IgD-negative memory B cell (primary cell): Measurements from ENCODE around the gene TNK1. TPM values are rescaled to one million over a fixed set of nuclear protein-coding genes. Genes with fewer than 3 reads are reported as not detected.
A peak's percentile ranks its signal among the peaks of the same experiment; 100 is the strongest.
"Not testable (repeated sequence)": the region's sequence is repeated elsewhere in the genome, so short reads cannot be mapped to it uniquely, and the experiment has no call there.

ENCODE experiments used
- H3K27ac Mint-ChIP-seq, 3 donors: one replicate each; pipeline ENCODE4 v1.8.0; 2020 to 2022; ENCODE audit warnings: mild to moderate bottlenecking in 3 of 3, mixed read lengths in 3 of 3, moderate library complexity in 1 of 3
- H3K27me3 Mint-ChIP-seq: one replicate; pipeline ENCODE4 v1.8.0; 2021; ENCODE audit warnings: mixed read lengths
- H3K36me3 Mint-ChIP-seq: one replicate; pipeline ENCODE4 v1.8.0; 2020; ENCODE audit warnings: mild to moderate bottlenecking, mixed read lengths
- H3K4me1 Mint-ChIP-seq, 3 donors: one replicate each; pipeline ENCODE4 v1.8.0; 2020 to 2022; ENCODE audit warnings: mixed read lengths in 3 of 3, mild to moderate bottlenecking in 1 of 3
- H3K4me3 Mint-ChIP-seq, 4 donors: one replicate each; pipeline ENCODE4 v1.8.0; 2020 to 2022; ENCODE audit warnings: mild to moderate bottlenecking in 4 of 4, mixed read lengths in 4 of 4, moderate library complexity in 3 of 4
- H3K9me3 Mint-ChIP-seq, 3 donors: one replicate each; pipeline ENCODE4 v1.8.0; 2020 to 2021; ENCODE audit warnings: mixed read lengths in 3 of 3, mild to moderate bottlenecking in 1 of 3
- polyA plus RNA-seq: library from polyadenylated mRNA; unstranded; fragments of 300-500 nt; fragmentation: Illumina TruSeq; gene quantifications from one replicate; pipeline ENCODE4 v1.2.3, GENCODE V29; 2021

TNK1 gene
- polyA plus RNA-seq, 1 donor from 2014 or later: 4.4 TPM

DNA sequence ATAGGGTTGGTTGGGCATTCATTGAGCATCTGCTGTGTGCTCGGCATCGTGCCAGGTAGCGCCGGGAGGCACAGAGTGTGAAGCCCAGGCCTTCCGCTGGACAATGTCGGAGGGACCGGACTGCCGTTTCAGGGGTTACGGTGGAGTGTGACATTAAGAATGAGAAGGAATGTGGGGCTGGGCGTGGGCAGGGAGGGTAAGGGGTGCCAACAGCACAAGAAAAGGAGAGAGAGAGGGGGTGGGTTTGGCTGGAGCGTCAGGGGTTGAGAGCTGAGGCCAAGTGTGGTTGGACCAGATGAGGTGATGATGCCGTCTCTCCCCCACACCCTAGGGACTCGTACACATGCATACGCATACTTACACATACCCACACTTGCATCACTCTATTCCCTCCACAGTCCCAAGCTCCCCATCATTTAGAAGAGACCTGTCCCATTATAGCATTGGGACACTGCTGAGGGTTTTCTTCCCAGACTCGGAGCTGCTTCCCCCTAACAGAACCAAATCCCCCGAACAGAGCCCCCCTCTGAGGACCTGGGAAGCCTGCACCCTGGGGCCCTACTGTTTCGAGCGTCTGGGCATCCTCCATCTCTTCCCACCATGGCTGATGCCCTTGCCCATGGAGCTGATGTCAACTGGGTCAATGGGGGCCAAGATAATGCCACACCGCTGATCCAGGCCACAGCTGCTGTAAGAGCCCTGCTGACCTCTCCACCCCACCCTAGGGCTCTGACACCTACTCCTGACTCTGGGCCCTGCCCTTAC is 32.2 kb upstream of the TNK1 start:
- no peaks in the 10 kb centered on the region for H3K9me3 Mint-ChIP-seq
- peaks cover 15 to 20% (median 15%) of the 10 kb centered on the region in 3 donors for H3K4me1 Mint-ChIP-seq
- H3K4me3 Mint-ChIP-seq: peak overlapping the region in 2 of 4 donors; percentile 38 to 88
- peak overlapping the region; percentile 57 to 99 (median 63) for H3K27ac Mint-ChIP-seq
- no peaks in the 10 kb centered on the region for H3K27me3 Mint-ChIP-seq
- H3K36me3 Mint-ChIP-seq: no peaks in the 10 kb centered on the region

DNA sequence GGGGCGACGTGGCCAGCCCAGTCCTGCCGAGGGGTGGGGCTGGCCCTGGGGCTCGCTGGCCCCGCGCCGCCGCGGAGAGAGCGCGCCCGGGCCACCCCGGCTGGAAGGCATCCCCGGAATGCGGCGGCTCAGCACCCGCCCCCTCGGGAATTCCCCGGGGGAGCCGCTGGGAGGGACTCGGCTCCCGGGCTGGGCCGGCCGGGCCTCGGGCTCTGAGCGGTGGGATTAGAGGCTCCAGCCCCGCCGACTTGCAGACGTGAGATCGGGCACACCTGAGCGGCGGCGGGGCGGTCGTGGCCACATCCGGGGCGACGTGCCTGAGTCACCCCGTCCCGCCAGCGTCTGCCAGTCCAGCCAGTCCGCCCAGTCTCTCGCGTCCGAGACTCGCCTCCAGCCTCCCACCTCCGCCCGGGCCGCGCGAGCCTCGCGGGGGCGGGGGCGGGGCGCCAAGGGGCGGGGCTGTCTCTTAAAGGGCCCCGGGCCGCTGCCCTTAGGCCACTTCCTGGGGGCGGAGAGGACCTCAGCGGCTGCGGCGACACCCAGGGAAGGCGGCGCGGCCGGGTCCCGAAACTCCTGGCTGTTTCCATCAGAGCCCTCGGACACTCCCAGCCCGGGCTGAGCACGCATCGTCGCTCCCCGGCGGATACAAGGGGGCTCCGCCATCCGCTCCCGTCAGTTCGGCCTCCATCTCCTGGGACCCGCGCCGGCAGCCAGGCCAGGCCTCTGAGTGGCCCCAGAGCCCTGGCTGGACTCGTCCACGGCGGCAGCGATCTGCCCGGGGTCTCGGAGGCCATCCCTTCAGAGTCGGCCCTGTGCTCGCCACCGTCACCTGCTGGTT is 29.0 kb upstream of the TNK1 start, which contains the start of gene KCTD11:
TSS of gene KCTD11 (plus strand) at position 498 of the 838 bp plus-strand sequence.
- peak within 1 kb of the TSS; percentile 82 to 99 (median 97) for H3K27ac Mint-ChIP-seq
- H3K36me3 Mint-ChIP-seq: no peaks in the 10 kb centered on the region
- H3K4me3 Mint-ChIP-seq: peak within 1 kb of the TSS; percentile 87 to 96 (median 90)
- no peaks in the 10 kb centered on the region for H3K9me3 Mint-ChIP-seq
- no peaks in the 10 kb centered on the region for H3K27me3 Mint-ChIP-seq
- peaks cover 9 to 23% (median 21%) of the 10 kb centered on the region in 3 donors for H3K4me1 Mint-ChIP-seq

DNA sequence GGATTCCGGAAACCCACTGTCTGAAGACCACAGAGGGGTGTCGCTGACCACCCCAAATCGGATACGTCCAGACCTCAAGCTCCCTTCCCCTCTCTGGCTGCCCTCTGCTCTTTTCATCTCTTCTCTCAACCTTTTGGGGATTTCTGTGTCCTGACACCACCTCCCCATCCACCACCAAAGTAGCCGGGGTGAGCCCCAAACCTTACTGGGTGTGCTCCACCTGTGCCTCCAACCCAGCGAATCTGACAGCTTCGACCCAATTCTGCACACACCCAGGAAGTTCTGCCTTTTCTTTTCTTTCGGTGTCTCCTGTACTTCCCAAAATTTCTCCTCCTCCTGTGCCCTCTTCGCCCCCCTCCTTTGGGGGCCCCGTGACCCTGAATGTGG is 28.4 kb upstream of the TNK1 start:
- Mint-ChIP-seq H3K4me3 (peak overlapping the region; percentile 87 to 96 (median 90)), H3K4me1 (peaks cover 9 to 23% (median 21%) of the 10 kb centered on the region in 3 donors), H3K27me3 (no peaks in the 10 kb centered on the region), H3K27ac (peak overlapping the region; percentile 82 to 97 (median 85)), H3K9me3 (no peaks in the 10 kb centered on the region), H3K36me3 (no peaks in the 10 kb centered on the region)

DNA sequence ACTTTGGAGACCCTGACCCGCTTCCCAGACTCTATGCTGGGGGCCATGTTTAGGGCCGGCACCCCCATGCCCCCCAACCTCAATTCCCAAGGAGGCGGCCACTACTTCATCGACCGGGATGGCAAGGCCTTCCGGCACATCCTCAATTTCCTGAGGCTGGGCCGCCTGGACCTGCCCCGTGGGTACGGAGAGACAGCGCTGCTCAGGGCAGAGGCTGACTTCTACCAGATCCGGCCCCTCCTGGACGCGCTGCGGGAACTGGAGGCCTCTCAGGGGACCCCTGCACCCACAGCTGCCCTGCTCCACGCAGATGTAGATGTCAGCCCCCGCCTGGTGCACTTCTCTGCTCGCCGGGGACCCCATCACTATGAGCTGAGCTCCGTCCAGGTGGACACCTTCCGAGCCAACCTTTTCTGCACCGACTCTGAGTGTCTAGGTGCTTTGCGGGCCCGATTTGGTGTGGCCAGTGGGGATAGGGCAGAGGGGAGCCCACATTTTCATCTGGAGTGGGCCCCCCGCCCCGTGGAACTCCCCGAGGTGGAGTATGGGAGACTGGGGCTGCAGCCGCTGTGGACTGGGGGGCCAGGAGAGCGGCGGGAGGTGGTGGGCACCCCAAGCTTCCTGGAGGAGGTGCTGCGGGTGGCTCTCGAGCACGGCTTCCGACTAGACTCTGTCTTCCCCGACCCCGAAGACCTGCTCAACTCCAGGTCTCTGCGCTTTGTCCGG is 27.8 kb upstream of the TNK1 start:
- no peaks in the 10 kb centered on the region for H3K9me3 Mint-ChIP-seq
- H3K27me3 Mint-ChIP-seq: no peaks in the 10 kb centered on the region
- H3K27ac Mint-ChIP-seq: peak overlapping the region; percentile 82 to 97 (median 85)
- H3K4me1 Mint-ChIP-seq: peaks cover 9 to 23% (median 21%) of the 10 kb centered on the region in 3 donors
- peak overlapping the region; percentile 87 to 96 (median 90) for H3K4me3 Mint-ChIP-seq
- no peaks in the 10 kb centered on the region for H3K36me3 Mint-ChIP-seq

DNA sequence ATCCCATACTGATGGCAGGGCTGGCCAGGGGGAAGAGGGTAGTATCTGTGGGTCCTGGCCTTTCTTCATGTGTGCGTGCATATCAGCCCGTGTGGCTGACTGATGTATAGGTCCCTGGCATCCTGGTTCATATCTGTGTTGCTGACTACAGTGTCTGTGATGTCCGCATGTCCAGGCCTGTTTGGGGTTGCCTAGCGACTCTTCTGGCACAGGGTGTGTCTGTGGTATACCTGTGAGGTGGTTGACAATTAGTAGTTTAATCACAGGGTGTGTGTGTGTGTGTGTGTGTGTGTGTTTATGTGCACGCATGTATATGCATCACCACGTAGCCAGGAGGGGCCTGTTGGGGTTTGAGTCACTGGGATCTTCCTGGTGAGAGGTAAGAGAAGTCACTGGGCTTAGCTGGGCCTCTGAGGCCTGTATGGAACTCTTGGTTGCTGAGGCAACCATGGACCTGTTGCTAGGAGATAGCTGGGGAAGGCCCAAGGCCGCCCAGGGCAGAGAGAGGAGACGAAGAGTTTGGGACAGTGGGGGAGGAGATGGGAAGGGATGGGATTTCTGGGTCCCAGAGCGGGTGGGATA is 26.5 kb upstream of the TNK1 start:
- peak overlapping the region in 1 of 3 donors; percentile 73 for H3K27ac Mint-ChIP-seq
- peaks cover 9 to 23% (median 21%) of the 10 kb centered on the region in 3 donors for H3K4me1 Mint-ChIP-seq
- H3K27me3 Mint-ChIP-seq: no peaks in the 10 kb centered on the region
- no peaks in the 10 kb centered on the region for H3K9me3 Mint-ChIP-seq
- peak overlapping the region in 2 of 4 donors; percentile 12 to 65 for H3K4me3 Mint-ChIP-seq
- no peaks in the 10 kb centered on the region for H3K36me3 Mint-ChIP-seq

DNA sequence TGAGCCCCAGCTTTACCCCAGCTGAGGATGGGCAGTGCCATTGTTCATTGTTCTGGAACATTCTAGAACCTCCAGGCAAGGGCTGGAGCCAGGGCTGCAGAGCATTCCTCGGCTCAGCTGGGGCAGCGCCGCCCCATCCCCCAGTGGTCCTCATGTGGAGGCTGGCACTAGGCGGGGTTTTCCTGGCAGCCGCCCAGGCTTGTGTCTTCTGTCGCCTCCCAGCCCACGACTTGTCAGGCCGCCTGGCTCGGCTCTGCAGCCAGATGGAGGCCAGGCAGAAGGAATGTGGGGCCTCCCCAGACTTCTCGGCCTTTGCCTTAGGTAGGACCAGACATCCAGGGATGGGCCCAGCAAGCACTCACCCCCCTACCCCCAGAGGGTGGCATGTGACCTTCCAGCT is 25.8 kb upstream of the TNK1 start, which contains the start of gene TMEM95:
TSS of gene TMEM95 (plus strand) at position 104 of the 400 bp plus-strand sequence. CDS start at position 153, 49 bp downstream.
- H3K4me1 Mint-ChIP-seq: peaks cover 5 to 19% (median 16%) of the 10 kb centered on the region in 3 donors
- H3K4me3 Mint-ChIP-seq: peak within 1 kb of the TSS in 3 of 4 donors; percentile 12 to 88 (median 38)
- no peaks in the 10 kb centered on the region for H3K27me3 Mint-ChIP-seq

DNA sequence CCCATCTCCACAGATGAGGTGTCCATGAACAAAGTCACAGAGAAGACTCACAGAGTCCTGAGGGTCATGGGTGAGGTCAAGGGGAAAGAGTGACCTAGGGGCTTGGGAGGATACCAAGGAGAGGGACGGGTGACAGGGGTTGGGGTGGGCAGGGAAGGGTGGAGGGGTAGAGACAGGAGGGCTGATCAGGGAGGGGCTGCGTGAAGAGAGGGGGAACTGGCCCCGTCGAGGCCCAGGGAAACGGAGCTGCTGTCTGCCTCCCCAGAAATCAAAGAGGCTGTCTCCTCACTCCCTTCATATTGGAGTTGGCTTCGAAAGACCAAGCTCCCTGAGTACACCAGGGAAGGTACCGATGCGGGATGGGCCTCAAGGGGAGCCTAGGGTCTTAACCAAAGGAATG is 25.3 kb upstream of the TNK1 start:
- Mint-ChIP-seq H3K27ac (no peak overlapping the region), H3K36me3 (no peaks in the 10 kb centered on the region), H3K4me3 (peak overlapping the region in 2 of 4 donors; percentile 8 to 40), H3K4me1 (peaks cover 0 to 16% (median 16%) of the 10 kb centered on the region in 3 donors), H3K9me3 (no peaks in the 10 kb centered on the region), H3K27me3 (no peaks in the 10 kb centered on the region)

More for the DNA sequence above, 25.8 kb upstream of the TNK1 start, which contains the start of gene TMEM95:
- Mint-ChIP-seq H3K9me3 (no peaks in the 10 kb centered on the region), H3K27ac (peak within 1 kb of the TSS in 1 of 3 donors; percentile 85), H3K36me3 (no peaks in the 10 kb centered on the region)

DNA sequence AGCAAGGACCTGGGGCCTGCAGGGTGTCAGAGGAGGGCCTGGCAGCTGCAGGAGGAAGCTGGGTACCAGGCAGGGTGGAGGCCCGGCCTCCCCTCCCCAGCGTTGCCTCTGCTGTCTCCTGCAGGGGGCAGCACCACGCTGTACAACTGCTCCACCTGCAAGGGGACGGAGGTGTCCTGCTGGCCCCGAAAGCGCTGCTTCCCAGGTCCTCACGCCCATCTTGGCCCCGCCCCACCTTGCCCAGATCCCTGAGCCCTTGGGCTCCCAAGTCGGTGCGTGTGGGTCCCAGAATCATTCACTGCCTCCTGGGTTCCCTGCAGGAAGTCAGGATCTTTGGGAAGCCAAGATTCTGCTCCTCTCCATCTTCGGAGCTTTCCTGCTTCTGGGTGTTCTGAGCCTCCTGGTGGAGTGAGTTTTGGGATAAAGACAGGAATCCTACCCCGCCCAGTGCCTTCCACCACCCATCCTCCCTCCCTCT is 24.8 kb upstream of the TNK1 start:
- no peak overlapping the region for H3K27ac Mint-ChIP-seq
- peaks cover 0 to 16% (median 16%) of the 10 kb centered on the region in 3 donors for H3K4me1 Mint-ChIP-seq
- no peaks in the 10 kb centered on the region for H3K9me3 Mint-ChIP-seq
- H3K36me3 Mint-ChIP-seq: no peaks in the 10 kb centered on the region
- no peaks in the 10 kb centered on the region for H3K27me3 Mint-ChIP-seq
- H3K4me3 Mint-ChIP-seq: peak overlapping the region in 2 of 4 donors; percentile 38 to 40

DNA sequence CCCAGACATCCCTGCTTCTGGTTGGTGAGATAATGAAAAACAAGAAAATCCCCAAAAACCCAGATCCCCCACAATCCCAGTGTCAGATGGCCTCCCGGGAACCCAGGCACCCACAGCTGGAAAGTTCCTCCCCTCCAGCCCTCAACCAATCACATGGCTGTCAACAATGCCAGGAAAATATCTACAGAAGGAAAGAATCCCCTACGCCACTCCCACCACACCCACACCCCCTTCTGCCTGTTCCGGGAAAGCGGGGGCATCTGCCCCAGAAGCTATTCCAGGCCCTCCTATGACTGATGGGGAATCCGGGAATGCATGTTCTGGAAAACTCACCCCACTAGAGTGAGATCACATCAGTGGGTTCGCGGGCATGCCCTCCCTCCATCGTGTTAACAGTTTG is 24.1 kb upstream of the TNK1 start:
- H3K36me3 Mint-ChIP-seq: no peaks in the 10 kb centered on the region
- H3K27ac Mint-ChIP-seq: peak overlapping the region in 1 of 3 donors; percentile 48
- peaks cover 0 to 14% (median 13%) of the 10 kb centered on the region in 3 donors for H3K4me1 Mint-ChIP-seq
- H3K9me3 Mint-ChIP-seq: no peaks in the 10 kb centered on the region
- peak overlapping the region in 1 of 4 donors; percentile 26 for H3K4me3 Mint-ChIP-seq
- no peaks in the 10 kb centered on the region for H3K27me3 Mint-ChIP-seq

DNA sequence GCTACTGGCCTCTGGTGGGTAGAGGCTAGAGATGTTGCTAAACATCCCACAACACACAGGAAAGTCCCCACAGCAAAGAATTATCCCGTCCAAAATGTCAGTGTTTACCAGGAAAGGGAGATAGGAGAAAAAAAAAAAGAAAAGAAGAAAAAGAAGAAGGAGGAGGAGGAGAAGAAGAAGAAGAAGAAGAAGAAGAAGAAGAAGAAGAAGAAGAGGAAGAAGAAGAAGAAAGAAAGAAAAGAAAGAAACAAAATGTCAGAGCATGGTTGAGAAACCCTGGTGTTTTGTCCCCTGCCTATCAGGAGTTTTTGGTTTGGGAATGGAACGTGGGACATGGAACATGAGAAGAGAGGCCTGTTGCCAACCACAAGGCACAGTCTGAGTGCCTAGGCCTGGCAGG is 23.5 kb upstream of the TNK1 start:
- H3K9me3 Mint-ChIP-seq: no peaks in the 10 kb centered on the region
- H3K4me3 Mint-ChIP-seq: no peak overlapping the region
- H3K27ac Mint-ChIP-seq: no peak overlapping the region
- H3K27me3 Mint-ChIP-seq: no peaks in the 10 kb centered on the region
- peaks cover 0 to 13% (median 12%) of the 10 kb centered on the region in 3 donors for H3K4me1 Mint-ChIP-seq
- H3K36me3 Mint-ChIP-seq: no peaks in the 10 kb centered on the region

DNA sequence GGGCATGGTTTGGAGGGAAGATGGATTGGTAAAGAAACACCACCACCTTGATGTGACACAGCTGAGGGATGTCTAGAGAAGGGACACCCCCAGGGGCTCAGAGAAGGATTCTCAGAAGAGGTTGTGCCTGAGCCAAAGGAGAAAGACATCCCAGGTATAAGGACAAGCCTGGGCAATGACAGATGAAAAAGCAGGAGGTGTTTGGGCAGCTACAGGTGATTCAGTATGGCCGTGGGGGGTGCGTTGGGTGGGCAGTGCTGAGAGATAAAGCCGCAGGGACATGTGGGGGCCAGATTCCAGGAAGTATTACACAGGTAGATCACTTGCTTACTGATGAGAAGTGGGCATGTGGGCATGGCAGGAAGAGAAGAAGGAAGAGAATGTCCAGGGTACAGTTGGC is 19.0 kb upstream of the TNK1 start:
- no peaks in the 10 kb centered on the region for H3K36me3 Mint-ChIP-seq
- no peaks in the 10 kb centered on the region for H3K4me1 Mint-ChIP-seq
- no peak overlapping the region for H3K4me3 Mint-ChIP-seq
- no peaks in the 10 kb centered on the region for H3K9me3 Mint-ChIP-seq
- no peak overlapping the region for H3K27ac Mint-ChIP-seq
- H3K27me3 Mint-ChIP-seq: peaks cover 2% of the 10 kb centered on the region

DNA sequence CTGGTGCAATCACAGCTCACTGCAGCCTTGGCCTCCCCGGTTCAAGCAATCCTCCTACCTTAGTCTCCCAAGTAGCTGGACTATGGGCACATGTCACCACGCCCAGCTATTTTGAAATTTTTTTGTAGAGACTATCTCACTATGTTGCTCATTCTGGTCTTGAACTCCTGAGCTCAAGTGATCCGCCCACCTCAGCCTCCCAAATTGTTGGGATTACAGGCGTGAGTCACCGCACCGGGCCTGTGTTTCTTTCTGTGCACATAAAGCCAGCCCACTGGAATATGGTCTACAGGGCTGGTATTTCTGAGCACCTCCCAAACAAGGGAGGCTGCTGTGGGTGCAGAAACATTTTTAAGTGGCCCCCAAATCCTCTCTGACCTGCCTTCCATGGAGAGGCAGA is 17.6 kb upstream of the TNK1 start:
- no peaks in the 10 kb centered on the region for H3K9me3 Mint-ChIP-seq
- no peak overlapping the region for H3K4me3 Mint-ChIP-seq
- no peak overlapping the region for H3K27ac Mint-ChIP-seq
- no peaks in the 10 kb centered on the region for H3K36me3 Mint-ChIP-seq
- H3K4me1 Mint-ChIP-seq: peaks cover 0 to 1% (median 0%) of the 10 kb centered on the region in 3 donors
- peaks cover 2% of the 10 kb centered on the region for H3K27me3 Mint-ChIP-seq

DNA sequence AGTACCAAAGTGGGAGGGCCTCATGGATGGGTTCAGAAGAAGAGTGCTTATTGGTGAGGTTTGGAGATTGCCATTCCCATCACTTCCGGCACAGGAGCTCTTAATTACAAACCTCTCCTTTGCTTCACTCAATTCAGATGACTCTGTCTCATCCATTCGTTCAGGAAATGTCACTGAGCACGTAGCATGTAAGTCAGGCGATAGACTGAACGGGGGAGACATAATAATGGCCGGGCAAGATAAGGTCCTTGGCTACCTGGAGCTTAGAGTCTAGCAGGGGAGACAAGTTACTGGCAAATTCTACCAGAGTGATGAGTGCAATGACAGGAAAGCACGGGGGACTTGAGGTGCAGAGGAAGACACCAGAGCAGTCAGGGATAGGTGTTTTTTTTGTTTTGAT is 14.9 kb upstream of the TNK1 start:
- not testable (repeated sequence) for H3K4me3 Mint-ChIP-seq, H3K27me3 Mint-ChIP-seq, H3K9me3 Mint-ChIP-seq, H3K4me1 Mint-ChIP-seq, H3K27ac Mint-ChIP-seq, H3K36me3 Mint-ChIP-seq

DNA sequence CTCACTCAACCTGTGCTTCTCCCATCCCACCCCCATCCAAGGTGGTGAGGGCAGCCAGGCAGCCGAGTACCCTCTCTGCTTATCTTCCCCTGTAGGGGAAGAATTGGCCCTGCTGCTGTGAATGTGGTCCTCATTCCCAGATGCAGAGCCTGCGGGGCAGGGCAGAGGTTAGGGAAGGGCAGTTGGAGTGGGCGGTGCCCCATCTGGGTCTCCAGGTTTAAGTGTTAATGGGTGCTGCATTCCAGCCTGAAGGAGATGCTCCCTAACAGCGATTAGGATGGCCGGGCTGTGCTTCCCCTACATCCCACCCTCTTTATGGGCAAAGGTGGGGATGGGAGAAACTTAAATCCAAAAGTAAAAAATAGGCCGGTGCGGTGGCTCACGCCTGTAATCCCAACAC is 13.8 kb upstream of the TNK1 start:
- H3K9me3 Mint-ChIP-seq: peaks cover 0 to 1% (median 0%) of the 10 kb centered on the region in 3 donors
- no peak overlapping the region for H3K27ac Mint-ChIP-seq
- H3K4me3 Mint-ChIP-seq: no peak overlapping the region
- H3K27me3 Mint-ChIP-seq: peaks cover 5% of the 10 kb centered on the region
- H3K4me1 Mint-ChIP-seq: peaks cover 0 to 1% (median 0%) of the 10 kb centered on the region in 3 donors
- no peaks in the 10 kb centered on the region for H3K36me3 Mint-ChIP-seq
